ENCODE data around the gene SPG7. TPM values are rescaled to one million over a fixed set of nuclear protein-coding genes. Genes with fewer than 3 reads are reported as not detected.
A peak's percentile ranks its signal among the peaks of the same experiment; 100 is the strongest.

The SPG7 gene
- total RNA-seq, 1 experiment from 2014 or later = 160 TPM

- Histone ChIP-seq H3K9me2 (ENCODE audit: insufficient read depth) (no peaks in the 10 kb centered on the region), H3K4me1 (replicated peaks; ENCODE audit: insufficient read depth) (peaks cover 15% of the 10 kb centered on the region), H3K4me3 (no peak overlapping the region), H3K9me3 (ENCODE audit: insufficient read depth, low read depth) (no peaks in the 10 kb centered on the region), H3K36me3 (ENCODE audit: low read depth) (peaks cover 8% of the 10 kb centered on the region; the same call in 1 of the 2 replicates), H2AFZ (no peak overlapping the region), H3F3A (ENCODE audit: insufficient read depth, low read depth) (peaks cover 41% of the 10 kb centered on the region), H3K27me3 (ENCODE audit: insufficient read depth, low read depth) (no peaks in the 10 kb centered on the region), H3K27ac (no peak overlapping the region), H3K4me2 (no peak overlapping the region), H4K20me1 (ENCODE audit: insufficient read depth) (no peaks in the 10 kb centered on the region), H3K79me2 (ENCODE audit: low read depth) (peaks cover 10% of the 10 kb centered on the region)
- CTCF ChIA-PET = no interaction called here
- BruUV-seq (replicated peaks) = no TSS peak
- POLR2A ChIA-PET (ENCODE audit: unreplicated experiment) = no interaction called here
- intact Hi-C loops (cut with micrococcal nuclease; ENCODE audit: unreplicated experiment) = no loop called here
- TF ChIP-seq CTCF (conservative IDR thresholded peaks at IDR 0.05) (no peak), EZH2 (IDR thresholded peaks at IDR 0.05; ENCODE audit: low read depth) (no peak)
- peak in 1 of 2 experiments; percentile 10 for DNase-seq
Observed at GRCh38 chr16:89555780-89556179, 47.6 kb downstream of the SPG7 start.

- Histone ChIP-seq H4K20me1 (ENCODE audit: insufficient read depth) (peaks cover 10% of the 10 kb centered on the region), H3K36me3 (ENCODE audit: low read depth) (peaks cover 20% of the 10 kb centered on the region), H3K27ac (no peak overlapping the region), H3K4me3 (no peak overlapping the region), H3K4me2 (no peak overlapping the region), H3K27me3 (ENCODE audit: insufficient read depth, low read depth) (no peaks in the 10 kb centered on the region), H3F3A (ENCODE audit: insufficient read depth, low read depth) (peaks cover 51% of the 10 kb centered on the region), H3K9me2 (ENCODE audit: insufficient read depth) (no peaks in the 10 kb centered on the region), H3K9me3 (ENCODE audit: insufficient read depth, low read depth) (no peaks in the 10 kb centered on the region), H2AFZ (no peak overlapping the region), H3K79me2 (ENCODE audit: low read depth) (peaks cover 22% of the 10 kb centered on the region), H3K4me1 (replicated peaks; ENCODE audit: insufficient read depth) (peaks cover 15% of the 10 kb centered on the region)
- TF ChIP-seq EZH2 (IDR thresholded peaks at IDR 0.05; ENCODE audit: low read depth) (no peak), CTCF (conservative IDR thresholded peaks at IDR 0.05) (peak; percentile 67)
- BruUV-seq (replicated peaks) = no TSS peak
- ChIA-PET CTCF (no interaction called here), POLR2A (ENCODE audit: unreplicated experiment) (interaction anchor here (0.6 kb wide), 1 partner anchor 47 kb away, joined by 3 read pairs; no protein-coding TSS in a partner anchor)
- peak in 1 of 2 experiments; percentile 35 for DNase-seq
- intact Hi-C loops (cut with micrococcal nuclease; ENCODE audit: unreplicated experiment) = no loop called here
Observed at GRCh38 chr16:89556750-89557689, 48.8 kb downstream of the SPG7 start.

DNA sequence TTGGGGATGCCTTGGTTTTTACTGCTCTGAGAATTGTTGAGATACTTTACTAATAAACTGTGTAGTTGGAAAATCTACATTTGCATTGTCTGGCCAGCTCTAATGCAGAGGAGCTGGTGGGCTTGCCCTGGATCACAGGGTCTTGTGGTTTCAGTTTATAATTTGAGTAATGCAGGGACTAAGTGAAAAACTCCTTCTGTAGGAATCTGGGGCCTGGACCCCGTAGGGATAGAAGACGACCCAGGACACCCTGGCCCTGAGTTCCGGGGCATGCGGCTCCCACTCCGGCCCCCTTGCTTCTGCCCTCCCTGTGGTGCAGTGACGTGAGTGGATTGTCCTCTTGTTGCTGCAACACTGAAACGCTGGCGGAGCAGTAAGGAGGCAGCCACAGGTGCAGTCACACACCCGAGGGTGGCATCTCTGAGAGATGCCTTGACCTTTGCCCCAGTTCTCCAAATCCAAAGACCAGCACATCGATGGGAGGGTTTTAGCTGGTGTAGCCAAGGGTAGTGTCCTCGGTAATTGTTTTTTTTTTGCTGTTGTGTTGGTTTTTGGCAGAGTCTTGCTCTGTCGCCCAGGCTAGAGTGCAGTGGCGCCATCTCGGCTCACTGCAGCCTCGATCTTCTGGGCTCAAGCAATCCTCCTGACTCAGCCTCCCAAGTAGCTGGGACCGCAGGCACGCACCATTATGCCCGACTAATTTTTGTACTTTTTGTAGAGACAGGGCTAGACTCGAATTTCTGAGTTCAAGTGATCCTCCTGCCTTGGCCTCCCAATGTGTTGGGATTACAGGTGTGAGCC, 49.7 kb downstream of the SPG7 start:
- H3K9me2 ChIP-seq (ENCODE audit: insufficient read depth) = no peaks in the 10 kb centered on the region
- peaks cover 23% of the 10 kb centered on the region for H3K4me1 ChIP-seq (replicated peaks; ENCODE audit: insufficient read depth)
- no peaks in the 10 kb centered on the region for H3K27me3 ChIP-seq (ENCODE audit: insufficient read depth, low read depth)
- ChIA-PET CTCF (no interaction called here), POLR2A (ENCODE audit: unreplicated experiment) (interaction anchor here (0.6 kb wide), 2 partner anchors 48 to 113 kb away, joined by 3 to 7 read pairs; no protein-coding TSS in a partner anchor)
- peaks cover 26% of the 10 kb centered on the region for H3K36me3 ChIP-seq (ENCODE audit: low read depth)
- no TSS peak for BruUV-seq (replicated peaks)
- no peak overlapping the region for H3K27ac ChIP-seq
- peaks cover 59% of the 10 kb centered on the region for H3F3A ChIP-seq (ENCODE audit: insufficient read depth, low read depth)
- intact Hi-C loops (cut with micrococcal nuclease; ENCODE audit: unreplicated experiment) = no loop called here
- peaks cover 31% of the 10 kb centered on the region for H3K79me2 ChIP-seq (ENCODE audit: low read depth)
- H3K4me2 ChIP-seq = no peak overlapping the region
- no peak overlapping the region for H3K4me3 ChIP-seq
- TF ChIP-seq CTCF (conservative IDR thresholded peaks at IDR 0.05) (0 out of 2 replicates have a peak, but pooled peaks have one; percentile 1), EZH2 (IDR thresholded peaks at IDR 0.05; ENCODE audit: low read depth) (no peak)
- H4K20me1 ChIP-seq (ENCODE audit: insufficient read depth) = peaks cover 19% of the 10 kb centered on the region
- H2AFZ ChIP-seq = no peak overlapping the region
- peak in 1 of 2 experiments; percentile 32 for DNase-seq
- no peaks in the 10 kb centered on the region for H3K9me3 ChIP-seq (ENCODE audit: insufficient read depth, low read depth)

Data from PC-9 (cell line).